GM23338 (cell line): ENCODE data around the gene NOC2L. TPM values are rescaled to one million over a fixed set of nuclear protein-coding genes. Genes with fewer than 3 reads are reported as not detected.

ENCODE experiments used
- ATAC-seq: fragments of 200-7000 bp; cut with Tn5 transposase; 3 replicates; pipeline ENCODE4 v1.9.1; 2020
- DNase-seq: peaks from one replicate; pipeline ENCODE4 v3.0.0-alpha.2; 2015; ENCODE audit warnings: low spot score
- H2AFZ ChIP-seq: fragments of 200-600 bp; sonication (generic); 2 replicates; pipeline ENCODE4 v1.8.0; 2016; ENCODE audit warnings: antibody characterized with exemption, mild to moderate bottlenecking, moderate library complexity
- H3F3A ChIP-seq: fragments of 200-600 bp; sonication (generic); replicated peaks from 2 replicates; pipeline ENCODE4 v1.8.0; 2017; ENCODE audit warnings: antibody characterized with exemption, mixed run types, low read depth
- H3K27ac ChIP-seq: fragments of 200-600 bp; sonication (generic); 2 replicates; pipeline ENCODE4 v1.6.1; 2016; ENCODE audit warnings: low read depth
- H3K27me3 ChIP-seq: fragments of 200-600 bp; sonication (generic); 2 replicates; pipeline ENCODE4 v1.8.0; 2016; ENCODE audit warnings: mild to moderate bottlenecking, mixed run types, moderate library complexity; ENCODE audit not compliant: insufficient read depth
- H3K36me3 ChIP-seq: fragments of 200-600 bp; sonication (generic); 2 replicates; pipeline ENCODE4 v1.8.0; 2016; ENCODE audit warnings: mild to moderate bottlenecking; ENCODE audit not compliant: insufficient read depth
- H3K4me1 ChIP-seq: fragments of 200-600 bp; sonication (generic); 2 replicates; pipeline ENCODE4 v1.8.0; 2016; ENCODE audit warnings: mild to moderate bottlenecking, moderate library complexity; ENCODE audit not compliant: insufficient read depth
- H3K4me2 ChIP-seq: fragments of 200-600 bp; sonication (generic); 2 replicates; pipeline ENCODE4 v1.7.1; 2017; ENCODE audit warnings: mixed run types
- H3K4me3 ChIP-seq: fragments of 200-600 bp; sonication (generic); 2 replicates; pipeline ENCODE4 v1.6.1; 2016; ENCODE audit warnings: mixed run types
- H3K79me2 ChIP-seq: fragments of 200-600 bp; sonication (generic); replicated peaks from 2 replicates; pipeline ENCODE4 v1.8.0; 2017; ENCODE audit warnings: mild to moderate bottlenecking; ENCODE audit not compliant: insufficient read depth
- H3K9me2 ChIP-seq: fragments of 200-600 bp; sonication (generic); 2 replicates; pipeline ENCODE4 v1.8.0; 2017; ENCODE audit not compliant: insufficient read depth
- H4K20me1 ChIP-seq: fragments of 200-600 bp; sonication (generic); replicated peaks from 2 replicates; pipeline ENCODE4 v1.8.0; 2017; ENCODE audit warnings: mild to moderate bottlenecking; ENCODE audit not compliant: insufficient read depth
- H3K27ac Mint-ChIP-seq: 2 replicates; pipeline ENCODE4 v1.8.0; 2020; ENCODE audit warnings: inconsistent platforms, mild to moderate bottlenecking, moderate library complexity, mixed read lengths
- H3K27me3 Mint-ChIP-seq: 3 replicates; pipeline ENCODE4 v1.8.0; 2022; ENCODE audit warnings: low read depth, mild to moderate bottlenecking, moderate library complexity, mixed read lengths, inconsistent platforms; ENCODE audit not compliant: insufficient read depth, poor library complexity
- H3K36me3 Mint-ChIP-seq: 3 replicates; pipeline ENCODE4 v1.8.0; 2021; ENCODE audit warnings: low read depth, mild to moderate bottlenecking, inconsistent platforms, moderate library complexity, mixed read lengths
- H3K4me1 Mint-ChIP-seq: 3 replicates; pipeline ENCODE4 v1.8.0; 2020; ENCODE audit warnings: mild to moderate bottlenecking, inconsistent platforms, mixed read lengths
- H3K4me3 Mint-ChIP-seq: 3 replicates; pipeline ENCODE4 v1.8.0; 2021; ENCODE audit warnings: moderate library complexity, mild to moderate bottlenecking, inconsistent platforms, mixed read lengths
- H3K9me3 Mint-ChIP-seq: 3 replicates; pipeline ENCODE4 v1.8.0; 2020; ENCODE audit warnings: moderate library complexity, mild to moderate bottlenecking, inconsistent platforms, mixed read lengths
- CREB1 ChIP-seq: fragments of 250-450 bp; sonication (Bioruptor Pico); IDR thresholded peaks from 2 replicates; pipeline ENCODE4 v1.5.0; 2020; ENCODE audit warnings: low read depth, mild to moderate bottlenecking, moderate library complexity
- CTCF ChIP-seq, 2 experiments: fragments of 200-600 bp in 1 of 2; sonication (generic) in 1 of 2; conservative IDR thresholded peaks; 2 replicates each; pipeline versions ENCODE4 v1.5.1 to v1.6.1; 2016 to 2017; ENCODE audit warnings: antibody characterized with exemption in 2 of 2, low read depth in 2 of 2, mild to moderate bottlenecking in 2 of 2, moderate library complexity in 1 of 2
- ETS1 ChIP-seq: IDR thresholded peaks from 2 replicates; pipeline ENCODE4 v1.6.1; 2016; ENCODE audit warnings: antibody characterized with exemption
- EZH2 ChIP-seq: fragments of 200-600 bp; sonication (generic); IDR thresholded peaks from one replicate; pipeline ENCODE4 v1.8.0; 2017; ENCODE audit warnings: antibody characterized with exemption, mild to moderate bottlenecking, low read depth; ENCODE audit not compliant: unreplicated experiment
- EZH2phosphoT487 ChIP-seq: fragments of 200-600 bp; sonication (generic); IDR thresholded peaks from one replicate; pipeline ENCODE4 v1.8.1; 2018; ENCODE audit warnings: antibody characterized with exemption; ENCODE audit not compliant: unreplicated experiment
- JUNB ChIP-seq: IDR thresholded peaks from one replicate; pipeline ENCODE4 v1.6.1; 2016; ENCODE audit warnings: antibody characterized with exemption; ENCODE audit not compliant: unreplicated experiment
- NANOG ChIP-seq: IDR thresholded peaks from 2 replicates; pipeline ENCODE4 v1.6.1; 2016; ENCODE audit warnings: antibody characterized with exemption, borderline replicate concordance
- POLR2AphosphoS5 ChIP-seq: IDR thresholded peaks from 2 replicates; pipeline ENCODE4 v1.6.1; 2016; ENCODE audit warnings: antibody characterized with exemption, low read depth
- REST ChIP-seq: IDR thresholded peaks from one replicate; pipeline ENCODE4 v1.6.1; 2018; ENCODE audit warnings: antibody characterized with exemption; ENCODE audit not compliant: unreplicated experiment
- STAT1 ChIP-seq: IDR thresholded peaks from one replicate; pipeline ENCODE4 v1.6.1; 2016; ENCODE audit warnings: antibody characterized with exemption; ENCODE audit not compliant: unreplicated experiment
- ZNF114 ChIP-seq: fragments of 250-450 bp; sonication (Bioruptor Pico); IDR thresholded peaks from 2 replicates; pipeline ENCODE4 v1.5.0; 2020; ENCODE audit warnings: mild to moderate bottlenecking, moderate library complexity
- ZNF331 ChIP-seq: fragments of 250-450 bp; sonication (Bioruptor Pico); IDR thresholded peaks from 2 replicates; pipeline ENCODE4 v1.5.0; 2020; ENCODE audit warnings: low read depth, mild to moderate bottlenecking, moderate library complexity
- ZNF462 ChIP-seq: fragments of 250-450 bp; sonication (Bioruptor Pico); IDR thresholded peaks from 2 replicates; pipeline ENCODE4 v1.5.0; 2020; ENCODE audit warnings: mild to moderate bottlenecking, moderate library complexity
- polyA plus RNA-seq: library from polyadenylated mRNA; unstranded; fragments of >200 nt; fragmentation: Nextera tagmentation; extraction: Ambion mirVana; gene quantifications from 2 replicates; pipeline ENCODE4 v1.2.1, GENCODE V29; 2016
- total RNA-seq: library from RNA; depleted of rRNA; stranded (reverse); fragments of >200 nt; shearing (Covaris generic); gene quantifications from 2 replicates; pipeline ENCODE4 v1.2.3, GENCODE V29; 2014

The NOC2L gene
- total and polyA plus RNA-seq, 2 experiments from 2014 or later = 79.3 to 125 TPM

GRCh38 chr1:980137-980571 is 21.1 kb upstream of the NOC2L start:
- no peaks in the 10 kb centered on the region for H3K9me2 ChIP-seq
- H3K4me1 Mint-ChIP-seq = peaks cover 4% of the 10 kb centered on the region
- H3F3A ChIP-seq = no peaks in the 10 kb centered on the region
- no peaks in the 10 kb centered on the region for H4K20me1 ChIP-seq
- peaks cover 15% of the 10 kb centered on the region for H3K27me3 ChIP-seq
- no peak overlapping the region for H3K27ac Mint-ChIP-seq
- H3K36me3 Mint-ChIP-seq = peaks cover 5% of the 10 kb centered on the region
- H3K4me2 ChIP-seq = no peak overlapping the region
- H2AFZ ChIP-seq = no peak overlapping the region
- H3K4me3 ChIP-seq = no peak overlapping the region
- DNase-seq (no peak), ATAC-seq (no peak)
- no peaks in the 10 kb centered on the region; the same call in 1 of the 2 replicates for H3K4me1 ChIP-seq
- H3K79me2 ChIP-seq = no peaks in the 10 kb centered on the region
- H3K9me3 Mint-ChIP-seq = peaks cover 5% of the 10 kb centered on the region
- no peaks in the 10 kb centered on the region for H3K36me3 ChIP-seq
- H3K27me3 Mint-ChIP-seq = peaks cover 36% of the 10 kb centered on the region
- no peak overlapping the region for H3K27ac ChIP-seq
- H3K4me3 Mint-ChIP-seq = no peak overlapping the region
- TF ChIP-seq REST (no peak), ZNF462 (CRISPR knock-in tag) (no peak), EZH2 (no peak), CREB1 (no peak), CTCF (conservative IDR thresholded peaks at IDR 0.05; ENCODE audit: low read depth in 2 of 2) (no peak), JUNB (no peak), ZNF331 (CRISPR knock-in tag) (no peak), ZNF114 (CRISPR knock-in tag) (no peak), POLR2AphosphoS5 (no peak), EZH2phosphoT487 (no peak), ETS1 (no peak), STAT1 (no peak), NANOG (no peak)
